Gastrocnemius medialis (tissue), 4 donors: ENCODE data around the gene ECE2. TPM values are rescaled to one million over a fixed set of nuclear protein-coding genes. Genes with fewer than 3 reads are reported as not detected.
A peak's percentile ranks its signal among the peaks of the same experiment; 100 is the strongest.

ENCODE experiments used
- ATAC-seq, 2 donors: fragments of 150-250 bp; one replicate each; pipeline ENCODE4 v1.9.1; 2016
- DNase-seq, 2 donors: peaks; one replicate each; pipeline ENCODE4 v3.0.0-alpha.2; 2019
- H3K27ac ChIP-seq, 4 donors: fragments of 200-600 bp; sonication (generic); 1 replicate in 1 of 4; 2 replicates in 3 of 4; pipeline ENCODE4 v1.5.1; 2016 to 2018; ENCODE audit warnings: mild to moderate bottlenecking in 2 of 4, moderate library complexity in 1 of 4
- H3K27me3 ChIP-seq, 3 donors: fragments of 200-600 bp; sonication (generic) in 2 of 3; 1 replicate in 1 of 3; 2 replicates in 2 of 3; pipeline versions ENCODE4 v1.5.1 to v1.6.0; 2016 to 2019; ENCODE audit warnings: mild to moderate bottlenecking in 1 of 3, moderate library complexity in 1 of 3
- H3K36me3 ChIP-seq, 2 donors: fragments of 200-600 bp; sonication (generic) in 1 of 2; one replicate each; pipeline ENCODE4 v1.5.1; 2017 to 2018
- H3K4me1 ChIP-seq, 2 donors: fragments of 200-600 bp; sonication (generic) in 1 of 2; one replicate each; pipeline ENCODE4 v1.5.1; 2016 to 2017; ENCODE audit warnings: mild to moderate bottlenecking in 2 of 2
- H3K4me3 ChIP-seq, 4 donors: fragments of 200-600 bp; sonication (generic) in 3 of 4; 1 replicate in 1 of 4; 2 replicates in 3 of 4; pipeline ENCODE4 v1.5.1; 2016 to 2019; ENCODE audit warnings: mild to moderate bottlenecking in 2 of 4
- H3K9me3 ChIP-seq, 3 donors: fragments of 200-600 bp; sonication (generic) in 2 of 3; 1 replicate in 1 of 3; 2 replicates in 2 of 3; pipeline ENCODE4 v1.5.1; 2016 to 2019
- POLR2A ChIP-seq, 2 donors: fragments of 450-650 bp; IDR thresholded peaks; one replicate each; pipeline ENCODE4 v1.6.1; 2017; ENCODE audit warnings: antibody characterized with exemption in 2 of 2, mild to moderate bottlenecking in 2 of 2, moderate library complexity in 2 of 2
- in situ Hi-C, 4 donors: fragments of 200-750 bp; cut with MboI; loops; one replicate each; pipeline versions ENCODE4 v1.15.0 to v1.8.0; 2017; ENCODE audit warnings: low sequenced_read_pairs in 4 of 4
- intact Hi-C: fragments of 100-400 bp; cut with DNase I; formaldehyde crosslinking; loops from one replicate; pipeline ENCODE4 v1.15.1; 2023; ENCODE audit warnings: low total_unique reads
- total RNA-seq, 4 donors: library from RNA; depleted of rRNA; stranded (reverse); fragments of >200 nt; gene quantifications; one replicate each; pipeline versions ENCODE4 v1.1.0 to v1.2.3, GENCODE V29; 2016
- TF ChIP-seq, protein P1 (sequence below), 5 experiments: fragments of 450-650 bp in 3 of 5; fragments of 200-600 bp in 2 of 5; sonication (generic) in 2 of 5; IDR thresholded peaks in 4 of 5; conservative IDR thresholded peaks in 1 of 5; 1 replicate in 4 of 5; 2 replicates in 1 of 5; pipeline ENCODE4 v1.5.1; 2016 to 2019; ENCODE audit warnings: antibody characterized with exemption in 5 of 5, mild to moderate bottlenecking in 3 of 5, moderate library complexity in 3 of 5

The ECE2 gene
- total RNA-seq, 4 donors from 2014 or later = not detected

DNA sequence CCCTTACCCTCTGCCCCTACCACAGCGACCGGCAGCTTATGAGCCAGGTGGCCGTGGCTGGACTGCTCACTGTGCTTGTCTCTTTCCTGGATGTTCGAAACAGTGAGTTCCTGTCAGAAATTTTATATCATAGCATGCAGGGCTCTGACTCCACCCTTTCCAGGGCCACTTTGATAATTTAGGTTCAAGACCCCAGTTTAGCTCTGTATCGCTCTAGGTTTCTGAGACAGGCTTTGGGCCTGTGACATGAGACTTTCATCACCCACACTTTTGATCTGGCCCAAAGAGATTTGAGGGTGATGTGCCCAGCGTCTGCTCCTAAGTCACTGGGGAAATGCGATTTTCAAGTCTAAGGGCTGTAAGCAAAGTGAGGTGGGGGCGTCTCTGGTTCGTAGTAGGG, 32.1 kb downstream of the ECE2 start:
- intact Hi-C loops = no loop called here
- Histone ChIP-seq H3K27me3 (no peaks in the 10 kb centered on the region), H3K4me3 (no peak overlapping the region), H3K4me1 (no peaks in the 10 kb centered on the region), H3K27ac (no peak overlapping the region), H3K36me3 (peaks cover 16 to 66% of the 10 kb centered on the region in 2 donors), H3K9me3 (no peaks in the 10 kb centered on the region)
- DNase-seq (no peak), ATAC-seq (no peak)
- in situ Hi-C loops = no loop called here
- TF ChIP-seq POLR2A (IDR thresholded peaks at IDR 0.05) = no peak
- TF ChIP-seq, protein P1, sequence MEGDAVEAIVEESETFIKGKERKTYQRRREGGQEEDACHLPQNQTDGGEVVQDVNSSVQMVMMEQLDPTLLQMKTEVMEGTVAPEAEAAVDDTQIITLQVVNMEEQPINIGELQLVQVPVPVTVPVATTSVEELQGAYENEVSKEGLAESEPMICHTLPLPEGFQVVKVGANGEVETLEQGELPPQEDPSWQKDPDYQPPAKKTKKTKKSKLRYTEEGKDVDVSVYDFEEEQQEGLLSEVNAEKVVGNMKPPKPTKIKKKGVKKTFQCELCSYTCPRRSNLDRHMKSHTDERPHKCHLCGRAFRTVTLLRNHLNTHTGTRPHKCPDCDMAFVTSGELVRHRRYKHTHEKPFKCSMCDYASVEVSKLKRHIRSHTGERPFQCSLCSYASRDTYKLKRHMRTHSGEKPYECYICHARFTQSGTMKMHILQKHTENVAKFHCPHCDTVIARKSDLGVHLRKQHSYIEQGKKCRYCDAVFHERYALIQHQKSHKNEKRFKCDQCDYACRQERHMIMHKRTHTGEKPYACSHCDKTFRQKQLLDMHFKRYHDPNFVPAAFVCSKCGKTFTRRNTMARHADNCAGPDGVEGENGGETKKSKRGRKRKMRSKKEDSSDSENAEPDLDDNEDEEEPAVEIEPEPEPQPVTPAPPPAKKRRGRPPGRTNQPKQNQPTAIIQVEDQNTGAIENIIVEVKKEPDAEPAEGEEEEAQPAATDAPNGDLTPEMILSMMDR (IDR thresholded peaks at IDR 0.05 in 4 of 5, conservative IDR thresholded peaks at IDR 0.05 in 1 of 5) = no peak

DNA sequence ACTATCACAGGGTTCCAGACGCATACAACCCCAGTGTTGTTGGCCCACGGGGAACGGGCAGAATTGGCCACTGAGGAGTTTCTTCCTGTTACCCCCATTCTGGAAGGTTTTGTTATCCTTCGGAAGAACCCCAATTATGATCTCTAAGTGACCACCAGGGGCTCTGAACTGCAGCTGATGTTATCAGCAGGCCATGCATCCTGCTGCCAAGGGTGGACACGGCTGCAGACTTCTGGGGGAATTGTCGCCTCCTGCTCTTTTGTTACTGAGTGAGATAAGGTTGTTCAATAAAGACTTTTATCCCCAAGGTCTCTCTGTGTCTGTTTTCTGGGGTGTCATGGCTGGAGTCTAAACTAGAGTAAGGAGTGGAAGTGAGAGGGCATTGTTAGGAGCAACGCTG, 32.9 kb downstream of the ECE2 start:
- TF ChIP-seq, protein P1 (IDR thresholded peaks at IDR 0.05 in 4 of 5, conservative IDR thresholded peaks at IDR 0.05 in 1 of 5) = no peak
- TF ChIP-seq POLR2A (IDR thresholded peaks at IDR 0.05) = no peak
- Histone ChIP-seq H3K9me3 (no peaks in the 10 kb centered on the region), H3K36me3 (peaks cover 9 to 58% of the 10 kb centered on the region in 2 donors), H3K27ac (no peak overlapping the region), H3K27me3 (no peaks in the 10 kb centered on the region), H3K4me3 (no peak overlapping the region), H3K4me1 (peaks cover under 1 to 2% of the 10 kb centered on the region in 2 donors)
- in situ Hi-C loops (no loop called here), intact Hi-C loops (no loop called here)
- no peak for DNase-seq
- no peak for ATAC-seq

DNA sequence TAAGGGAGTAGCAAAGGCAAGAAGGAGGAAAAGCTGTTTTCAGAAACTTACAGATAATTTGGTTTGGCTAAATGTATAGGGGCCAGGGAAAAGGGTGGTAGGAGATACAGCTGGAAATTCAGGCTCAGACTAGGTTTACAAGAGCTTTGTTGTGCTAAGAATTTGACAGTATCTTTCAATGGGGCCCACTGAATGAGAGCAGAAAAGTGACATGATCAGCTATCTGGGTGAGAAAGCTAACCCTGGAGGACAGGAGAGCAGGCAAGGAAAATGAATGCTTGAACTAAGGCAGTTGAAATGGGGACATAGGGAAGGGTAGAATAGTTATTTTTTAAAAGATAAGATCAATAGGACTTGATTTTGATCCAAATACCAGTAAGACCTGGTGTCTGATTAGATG, 35.8 kb downstream of the ECE2 start:
- peaks cover 11 to 18% of the 10 kb centered on the region in 2 donors for H3K4me1 ChIP-seq
- intact Hi-C loops = loop anchor here (10.0 kb wide), 1 partner anchor 1517 kb away; the partner anchor contains the start of gene ATP11B
- H3K27me3 ChIP-seq = no peaks in the 10 kb centered on the region
- in situ Hi-C loops = loop anchor here in 2 of 4 donors (5.0 to 10.0 kb wide), 2 partner anchors 134 to 137 kb away; partner anchors contain the start of gene AP2M1 (in 1 of the 2)
- DNase-seq (no peak), ATAC-seq (no peak)
- TF ChIP-seq, protein P1 (IDR thresholded peaks at IDR 0.05 in 4 of 5, conservative IDR thresholded peaks at IDR 0.05 in 1 of 5) = no peak
- TF ChIP-seq POLR2A (IDR thresholded peaks at IDR 0.05) = no peak
- H3K4me3 ChIP-seq = no peak overlapping the region
- H3K9me3 ChIP-seq = no peaks in the 10 kb centered on the region
- H3K27ac ChIP-seq = no peak overlapping the region
- peaks cover 3 to 29% of the 10 kb centered on the region in 2 donors for H3K36me3 ChIP-seq

DNA sequence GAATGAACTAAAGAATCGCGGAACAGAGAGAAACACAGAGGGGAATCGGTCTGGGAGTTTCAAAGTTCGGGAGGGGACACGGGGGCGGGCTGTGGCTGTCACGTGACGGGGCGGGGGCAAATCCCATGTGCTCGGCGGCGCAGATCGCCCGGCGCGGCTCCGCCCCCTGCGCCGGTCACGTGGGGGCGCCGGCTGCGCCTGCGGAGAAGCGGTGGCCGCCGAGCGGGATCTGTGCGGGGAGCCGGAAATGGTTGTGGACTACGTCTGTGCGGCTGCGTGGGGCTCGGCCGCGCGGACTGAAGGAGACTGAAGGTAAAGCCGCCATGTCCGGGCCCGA, 38.5 kb downstream of the ECE2 start, which contains the start of gene EIF4G1:
Gene EIF4G1 (plus strand): TSS at position 244 of the 337 bp plus-strand sequence. CDS start 1,191 bp downstream, outside the sequence.
- in situ Hi-C loops (loop anchor here in 2 of 4 donors (5.0 to 10.0 kb wide), 2 partner anchors 137 to 140 kb away; partner anchors contain the start of gene AP2M1 (in 1 of the 2)), intact Hi-C loops (loop anchor here (1.0 to 10.0 kb wide), 5 partner anchors 15 to 1520 kb away; partner anchors contain the start of genes ALG3, ATP11B, EEF1AKMT4 and FAM131A)
- no peaks in the 10 kb centered on the region for H3K27me3 ChIP-seq
- H3K36me3 ChIP-seq = peaks cover 0 to 16% of the 10 kb centered on the region in 2 donors
- peak; percentile 94 for DNase-seq
- H3K9me3 ChIP-seq = no peaks in the 10 kb centered on the region
- peak; percentile 66 to 74 for TF ChIP-seq POLR2A (IDR thresholded peaks at IDR 0.05)
- TF ChIP-seq, protein P1 (IDR thresholded peaks at IDR 0.05 in 4 of 5, conservative IDR thresholded peaks at IDR 0.05 in 1 of 5) = no peak
- peak within 1 kb of the TSS; percentile 73 to 94 (median 90) for H3K4me3 ChIP-seq
- peaks cover 38 to 45% of the 10 kb centered on the region in 2 donors for H3K4me1 ChIP-seq
- ATAC-seq = peak; percentile 76 to 84
- H3K27ac ChIP-seq = peak within 1 kb of the TSS; percentile 92 to 100 (median 98)
